ENCODE results near the gene SPRING1.
A peak's percentile ranks its signal among the peaks of the same experiment; 100 is the strongest.

The SPRING1 gene

DNA sequence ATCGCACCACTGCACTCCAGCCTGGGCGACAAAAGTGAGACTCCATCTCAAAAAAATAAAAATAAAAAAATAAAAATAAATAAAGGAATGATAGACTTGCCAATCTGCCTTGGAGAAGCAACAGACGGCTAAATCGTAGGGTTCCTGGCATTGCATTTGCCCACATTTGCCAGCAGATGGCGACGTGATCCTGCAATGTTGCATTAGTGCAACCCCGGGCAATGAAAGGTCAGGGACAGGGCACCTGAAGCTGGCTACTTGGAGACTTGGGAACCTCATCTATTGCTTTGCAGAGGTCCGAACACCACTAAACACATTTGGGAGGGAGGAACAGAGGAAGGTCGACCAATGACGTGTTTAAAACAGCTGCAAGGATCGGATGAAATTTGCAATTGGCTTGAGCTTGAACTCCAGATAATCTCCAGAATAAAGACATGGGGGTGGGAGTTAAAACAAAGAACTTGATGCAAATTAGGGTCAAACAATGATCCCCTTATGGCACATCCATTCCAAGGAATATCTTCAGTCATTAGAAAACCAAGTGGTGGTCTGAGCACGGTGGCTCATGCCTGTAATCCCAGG lies 34.6 kb downstream of the SPRING1 start:
- peaks cover 10% of the 10 kb centered on the region for H3K27me3 ChIP-seq (ENCODE audit: control insufficient read depth, insufficient read depth, low read length)
- no peaks in the 10 kb centered on the region for H3K4me1 ChIP-seq (ENCODE audit: control insufficient read depth, insufficient read depth, low read length)
- no peak overlapping the region for H3K4me3 ChIP-seq (ENCODE audit: low read length)
- no peaks in the 10 kb centered on the region for H3K36me3 ChIP-seq (ENCODE audit: insufficient read depth, low read length)
- no peak overlapping the region for H3K9ac ChIP-seq (ENCODE audit: low read depth, low read length)
- no peaks in the 10 kb centered on the region for H3K9me3 ChIP-seq (replicated peaks; ENCODE audit: low read length)
- H3K4me2 ChIP-seq (ENCODE audit: low read length): peak overlapping the region; percentile 41

GRCh38 chr12:116701432-116701831 lies 36.4 kb downstream of the SPRING1 start:
- no peak overlapping the region for H3K4me2 ChIP-seq (ENCODE audit: low read length)
- H3K9ac ChIP-seq (ENCODE audit: low read depth, low read length): no peak overlapping the region
- H3K27me3 ChIP-seq (ENCODE audit: control insufficient read depth, insufficient read depth, low read length): peaks cover 21% of the 10 kb centered on the region
- no peaks in the 10 kb centered on the region for H3K9me3 ChIP-seq (replicated peaks; ENCODE audit: low read length)
- no peak overlapping the region for H3K4me3 ChIP-seq (ENCODE audit: low read length)
- no peaks in the 10 kb centered on the region for H3K36me3 ChIP-seq (ENCODE audit: insufficient read depth, low read length)
- no peaks in the 10 kb centered on the region for H3K4me1 ChIP-seq (ENCODE audit: control insufficient read depth, insufficient read depth, low read length)

- H3K4me2 ChIP-seq (ENCODE audit: low read length): no peak overlapping the region
- H3K36me3 ChIP-seq (ENCODE audit: insufficient read depth, low read length): no peaks in the 10 kb centered on the region
- no peaks in the 10 kb centered on the region for H3K4me1 ChIP-seq (ENCODE audit: control insufficient read depth, insufficient read depth, low read length)
- H3K9me3 ChIP-seq (replicated peaks; ENCODE audit: low read length): no peaks in the 10 kb centered on the region
- H3K9ac ChIP-seq (ENCODE audit: low read depth, low read length): no peak overlapping the region
- H3K4me3 ChIP-seq (ENCODE audit: low read length): no peak overlapping the region
- peaks cover 30% of the 10 kb centered on the region for H3K27me3 ChIP-seq (ENCODE audit: control insufficient read depth, insufficient read depth, low read length)
Observed at GRCh38 chr12:116700066-116700465, 37.8 kb downstream of the SPRING1 start.

DNA sequence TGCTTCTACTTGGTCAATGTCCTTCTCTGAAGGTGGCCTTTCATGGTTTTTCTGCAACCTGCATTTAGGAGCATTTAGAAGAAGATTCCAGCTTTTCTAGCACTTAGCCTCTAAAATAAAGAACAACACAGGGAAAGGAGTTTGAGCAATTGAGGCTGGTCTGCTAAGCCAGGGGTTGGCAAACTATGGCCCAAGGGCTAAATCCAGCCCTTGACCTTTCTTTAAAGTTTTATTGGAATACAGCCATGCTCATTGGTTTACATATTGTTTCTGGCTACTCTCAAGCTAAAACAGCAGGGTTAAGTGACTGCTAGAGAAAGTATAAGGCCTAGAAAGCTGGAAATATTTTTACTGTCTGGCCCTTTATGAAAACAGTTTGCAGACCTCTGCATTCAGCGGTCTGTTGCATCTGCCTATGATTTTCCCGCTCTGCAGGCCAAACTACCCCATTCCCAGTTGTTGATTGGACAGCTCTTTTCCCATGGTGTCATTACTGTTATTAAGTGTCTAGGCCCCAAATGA lies 39.3 kb downstream of the SPRING1 start:
- Histone ChIP-seq H3K4me1 (ENCODE audit: control insufficient read depth, insufficient read depth, low read length) (peaks cover under 1% of the 10 kb centered on the region), H3K4me3 (ENCODE audit: low read length) (no peak overlapping the region), H3K9ac (ENCODE audit: low read depth, low read length) (no peak overlapping the region), H3K4me2 (ENCODE audit: low read length) (no peak overlapping the region), H3K36me3 (ENCODE audit: insufficient read depth, low read length) (no peaks in the 10 kb centered on the region), H3K9me3 (replicated peaks; ENCODE audit: low read length) (no peaks in the 10 kb centered on the region), H3K27me3 (ENCODE audit: control insufficient read depth, insufficient read depth, low read length) (peaks cover 44% of the 10 kb centered on the region)

GRCh38 chr12:116698116-116698515 lies 39.8 kb downstream of the SPRING1 start:
- H3K36me3 ChIP-seq (ENCODE audit: insufficient read depth, low read length): no peaks in the 10 kb centered on the region
- H3K4me3 ChIP-seq (ENCODE audit: low read length): no peak overlapping the region
- peaks cover 5% of the 10 kb centered on the region for H3K4me1 ChIP-seq (ENCODE audit: control insufficient read depth, insufficient read depth, low read length)
- no peaks in the 10 kb centered on the region for H3K9me3 ChIP-seq (replicated peaks; ENCODE audit: low read length)
- H3K9ac ChIP-seq (ENCODE audit: low read depth, low read length): no peak overlapping the region
- H3K27me3 ChIP-seq (ENCODE audit: control insufficient read depth, insufficient read depth, low read length): peaks cover 49% of the 10 kb centered on the region
- H3K4me2 ChIP-seq (ENCODE audit: low read length): no peak overlapping the region

DNA sequence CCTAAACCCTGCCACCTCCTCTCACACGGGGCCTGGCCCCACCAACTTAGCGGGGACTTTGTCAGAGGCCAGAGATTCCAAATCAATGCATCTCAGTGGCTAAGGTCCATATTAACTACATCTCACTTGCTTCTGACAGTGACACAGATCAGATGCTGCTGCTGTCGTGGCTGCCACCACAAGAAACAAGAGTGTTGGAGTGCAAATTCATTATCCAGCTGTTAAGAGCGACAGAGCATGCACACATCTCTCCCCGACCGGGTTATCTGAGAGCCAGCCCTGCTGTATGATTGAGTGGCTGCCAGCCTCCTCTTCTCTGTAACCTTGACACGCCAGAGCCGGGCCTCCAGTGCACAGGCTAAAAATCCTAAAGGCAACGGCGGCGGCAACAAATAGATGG lies 40.2 kb downstream of the SPRING1 start:
- H3K36me3 ChIP-seq (ENCODE audit: insufficient read depth, low read length): no peaks in the 10 kb centered on the region
- H3K4me1 ChIP-seq (ENCODE audit: control insufficient read depth, insufficient read depth, low read length): peaks cover 5% of the 10 kb centered on the region
- H3K4me2 ChIP-seq (ENCODE audit: low read length): no peak overlapping the region
- peaks cover 53% of the 10 kb centered on the region for H3K27me3 ChIP-seq (ENCODE audit: control insufficient read depth, insufficient read depth, low read length)
- no peak overlapping the region for H3K9ac ChIP-seq (ENCODE audit: low read depth, low read length)
- no peaks in the 10 kb centered on the region for H3K9me3 ChIP-seq (replicated peaks; ENCODE audit: low read length)
- H3K4me3 ChIP-seq (ENCODE audit: low read length): no peak overlapping the region

DNA sequence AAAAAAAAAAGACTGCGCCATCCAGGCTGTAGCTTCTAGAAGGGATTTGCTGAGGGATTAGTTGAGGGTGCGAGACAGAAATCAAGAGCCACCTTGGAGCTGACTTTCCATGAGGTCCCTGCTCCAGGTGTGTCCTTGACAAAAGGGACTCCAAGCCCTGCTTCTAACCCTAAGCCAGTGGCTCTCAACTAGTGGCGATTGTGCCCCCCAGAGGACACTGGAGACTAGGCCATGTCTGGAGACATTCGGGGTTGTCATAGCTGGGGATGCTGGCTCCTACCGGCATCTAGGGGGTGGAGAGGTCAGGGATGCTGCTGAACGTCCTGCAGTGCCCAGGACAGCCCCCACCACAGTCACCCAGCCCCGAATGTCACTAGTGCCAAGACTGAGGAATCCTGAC lies 40.6 kb downstream of the SPRING1 start:
- H3K27me3 ChIP-seq (ENCODE audit: control insufficient read depth, insufficient read depth, low read length): peaks cover 57% of the 10 kb centered on the region

DNA sequence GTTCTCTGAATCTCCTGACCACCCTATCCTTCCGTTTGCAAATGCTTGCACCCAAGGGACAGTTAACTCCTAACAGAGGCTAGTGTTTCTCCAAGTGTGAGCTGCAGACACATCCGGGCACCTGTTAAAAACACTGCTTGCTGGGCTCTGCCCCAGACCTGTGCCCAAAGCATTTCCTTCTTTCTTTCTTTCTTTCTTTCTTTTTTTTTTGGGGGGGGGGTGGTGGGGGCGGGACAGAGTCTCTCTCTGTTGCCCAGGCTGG lies 42.5 kb downstream of the SPRING1 start:
- H3K9ac ChIP-seq (ENCODE audit: low read depth, low read length): no peak overlapping the region
- peaks cover 63% of the 10 kb centered on the region for H3K27me3 ChIP-seq (ENCODE audit: control insufficient read depth, insufficient read depth, low read length)
- H3K4me1 ChIP-seq (ENCODE audit: control insufficient read depth, insufficient read depth, low read length): peaks cover 5% of the 10 kb centered on the region
- H3K36me3 ChIP-seq (ENCODE audit: insufficient read depth, low read length): no peaks in the 10 kb centered on the region
- H3K4me3 ChIP-seq (ENCODE audit: low read length): no peak overlapping the region
- H3K4me2 ChIP-seq (ENCODE audit: low read length): no peak overlapping the region
- no peaks in the 10 kb centered on the region for H3K9me3 ChIP-seq (replicated peaks; ENCODE audit: low read length)

More for the DNA sequence above, 40.6 kb downstream of the SPRING1 start:
- H3K4me3 ChIP-seq (ENCODE audit: low read length): no peak overlapping the region
- H3K4me1 ChIP-seq (ENCODE audit: control insufficient read depth, insufficient read depth, low read length): peaks cover 5% of the 10 kb centered on the region
- H3K36me3 ChIP-seq (ENCODE audit: insufficient read depth, low read length): no peaks in the 10 kb centered on the region
- H3K4me2 ChIP-seq (ENCODE audit: low read length): no peak overlapping the region
- H3K9ac ChIP-seq (ENCODE audit: low read depth, low read length): no peak overlapping the region
- H3K9me3 ChIP-seq (replicated peaks; ENCODE audit: low read length): no peaks in the 10 kb centered on the region

GRCh38 chr12:116694653-116695463 lies 43.0 kb downstream of the SPRING1 start:
- no peak overlapping the region for H3K9ac ChIP-seq (ENCODE audit: low read depth, low read length)
- H3K27me3 ChIP-seq (ENCODE audit: control insufficient read depth, insufficient read depth, low read length): peaks cover 64% of the 10 kb centered on the region
- no peak overlapping the region for H3K4me3 ChIP-seq (ENCODE audit: low read length)
- no peaks in the 10 kb centered on the region for H3K36me3 ChIP-seq (ENCODE audit: insufficient read depth, low read length)
- no peaks in the 10 kb centered on the region for H3K9me3 ChIP-seq (replicated peaks; ENCODE audit: low read length)
- no peak overlapping the region for H3K4me2 ChIP-seq (ENCODE audit: low read length)
- H3K4me1 ChIP-seq (ENCODE audit: control insufficient read depth, insufficient read depth, low read length): peaks cover 5% of the 10 kb centered on the region

DNA sequence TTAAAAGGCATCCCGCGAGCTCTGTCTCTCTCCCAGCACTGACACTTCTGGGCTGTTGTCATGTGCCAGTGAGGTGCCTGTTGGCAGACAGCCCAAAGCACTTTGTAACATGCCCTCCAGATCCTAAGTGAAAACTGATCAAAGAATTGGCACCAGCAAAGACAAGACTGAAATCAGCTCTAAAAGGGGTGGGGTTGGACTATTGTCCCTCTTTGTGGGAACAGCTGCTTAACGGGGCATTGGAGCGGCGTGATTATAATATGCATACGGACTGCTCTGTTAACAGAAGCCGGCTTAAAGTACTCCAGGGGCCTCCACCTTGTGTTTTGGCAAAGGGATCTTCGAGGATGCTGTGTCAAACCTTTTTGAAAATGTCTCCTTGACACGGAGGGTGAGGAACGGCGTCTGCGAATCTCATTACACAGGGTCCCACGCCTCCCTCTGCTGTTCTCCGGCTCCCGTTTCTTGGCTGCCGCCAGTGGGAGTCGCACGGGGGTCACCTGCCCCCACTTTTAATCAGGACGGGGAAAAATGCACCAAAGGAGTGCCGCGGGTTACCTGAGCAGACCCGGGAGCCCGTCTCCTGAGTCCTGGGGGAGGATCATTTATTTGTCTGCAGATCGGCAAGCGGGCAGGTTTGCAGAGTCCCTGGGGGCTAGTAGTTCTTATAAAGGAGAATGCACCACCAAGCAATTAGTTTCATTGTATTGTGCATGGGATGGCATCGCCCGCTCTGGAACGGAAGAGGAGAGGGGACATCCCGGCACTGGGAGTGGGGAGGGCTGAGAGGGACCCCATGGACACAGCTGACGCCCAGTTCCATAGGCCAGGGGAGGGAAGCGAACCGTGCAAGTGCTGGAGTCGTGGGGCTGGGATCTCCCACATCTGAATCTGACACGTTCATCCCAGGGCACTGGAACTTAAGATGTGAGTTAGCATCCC lies 44.3 kb downstream of the SPRING1 start:
- peaks cover 62% of the 10 kb centered on the region for H3K27me3 ChIP-seq (ENCODE audit: control insufficient read depth, insufficient read depth, low read length)
- peaks cover 5% of the 10 kb centered on the region for H3K4me1 ChIP-seq (ENCODE audit: control insufficient read depth, insufficient read depth, low read length)
- no peaks in the 10 kb centered on the region for H3K9me3 ChIP-seq (replicated peaks; ENCODE audit: low read length)
- peak overlapping the region; percentile 74 for H3K4me2 ChIP-seq (ENCODE audit: low read length)
- no peak overlapping the region for H3K9ac ChIP-seq (ENCODE audit: low read depth, low read length)
- H3K36me3 ChIP-seq (ENCODE audit: insufficient read depth, low read length): no peaks in the 10 kb centered on the region
- H3K4me3 ChIP-seq (ENCODE audit: low read length): peak overlapping the region; percentile 39

- H3K9ac ChIP-seq (ENCODE audit: low read depth, low read length): no peak overlapping the region
- H3K4me2 ChIP-seq (ENCODE audit: low read length): no peak overlapping the region
- H3K27me3 ChIP-seq (ENCODE audit: control insufficient read depth, insufficient read depth, low read length): peaks cover 59% of the 10 kb centered on the region
- H3K9me3 ChIP-seq (replicated peaks; ENCODE audit: low read length): no peaks in the 10 kb centered on the region
- peaks cover 5% of the 10 kb centered on the region for H3K4me1 ChIP-seq (ENCODE audit: control insufficient read depth, insufficient read depth, low read length)
- no peak overlapping the region for H3K4me3 ChIP-seq (ENCODE audit: low read length)
- no peaks in the 10 kb centered on the region for H3K36me3 ChIP-seq (ENCODE audit: insufficient read depth, low read length)
Observed at GRCh38 chr12:116692605-116693004, 45.3 kb downstream of the SPRING1 start.
